HepG2 (cell line): ENCODE measurements around the gene ZFP36. TPM values are rescaled to one million over a fixed set of nuclear protein-coding genes. Genes with fewer than 3 reads are reported as not detected.

Experiments
- ATAC-seq: fragments of 200-7000 bp; cut with Tn5 transposase; 3 replicates; pipeline ENCODE4 v1.9.1; 2020; ENCODE audit warnings: mild to moderate bottlenecking, moderate library complexity
- BruUV-seq: library from RNA; stranded (reverse); fragments of 400-500 nt; replicated peaks from 2 replicates; lab custom pipeline; 2021; lab: Mats Ljungman, UMichigan
- CTCF ChIA-PET: fragments of 300-600 bp; formaldehyde crosslinking; extraction: SDS; loops from one replicate; lab custom pipeline; 2021; ENCODE audit warnings: low total read pairs, inconsistent platforms, low intra/inter-chr PET ratio; lab: Yijun Ruan, JAX
- POLR2A ChIA-PET: fragments of 350-600 bp; sonication (Branson Sonifier 250); formaldehyde crosslinking; loops from one replicate; lab custom pipeline; 2020; ENCODE audit warnings: antibody characterized with exemption, inconsistent platforms; lab: Yijun Ruan, JAX
- DNase-seq: peaks from one replicate; pipeline ENCODE4 v3.0.0-alpha.2; 2015; ENCODE audit warnings: low spot score
- FAIRE-seq: peaks from 3 replicates; lab custom pipeline; 2011; peaks lifted over from hg19 to GRCh38; lab: Jason Lieb, UNC
- H2AFZ ChIP-seq: one replicate; pipeline ENCODE4 v1.6.1; 2011; ENCODE audit warnings: low read length, inconsistent platforms
- H3K27ac ChIP-seq: fragments of 300-600 bp; 3 replicates; pipeline ENCODE4 v1.8.0; 2011; ENCODE audit warnings: mixed run types, mild to moderate bottlenecking, mixed read lengths, low read length, inconsistent platforms; ENCODE audit not compliant: insufficient read depth; ENCODE audit errors: extremely low read length
- H3K27me3 ChIP-seq, 2 experiments: fragments of 200-600 bp in 1 of 2; 2 replicates in 1 of 2; 3 replicates in 1 of 2; pipeline versions ENCODE4 v1.6.0 to v1.8.0; 2011; ENCODE audit warnings: low read length in 2 of 2, mild to moderate bottlenecking in 2 of 2, moderate library complexity in 2 of 2, inconsistent platforms in 1 of 2; ENCODE audit not compliant: insufficient read depth in 2 of 2, control insufficient read depth in 1 of 2
- H3K36me3 ChIP-seq, 2 experiments: fragments of 200-600 bp in 1 of 2; replicated peaks in 1 of 2; 2 replicates in 1 of 2; 3 replicates in 1 of 2; pipeline versions ENCODE4 v1.5.1 to v1.8.0; 2011; ENCODE audit warnings: low read length in 2 of 2, inconsistent platforms in 1 of 2; ENCODE audit not compliant: insufficient read depth in 2 of 2, control insufficient read depth in 1 of 2
- H3K4me1 ChIP-seq: 2 replicates; pipeline ENCODE4 v1.5.1; 2012; ENCODE audit warnings: low read length, inconsistent platforms; ENCODE audit not compliant: insufficient read depth
- H3K4me2 ChIP-seq: 2 replicates; pipeline ENCODE4 v1.6.0; 2011; ENCODE audit warnings: low read depth, low read length, inconsistent platforms
- H3K4me3 ChIP-seq, 3 experiments: fragments of 200-600 bp in 1 of 3; sonication (generic), shearing (Covaris generic) in 1 of 3; replicated peaks in 1 of 3; 2 replicates each; pipeline ENCODE4 v1.5.1; 2011 to 2016; ENCODE audit warnings: low read length in 3 of 3, inconsistent platforms in 2 of 3, low read depth in 2 of 3, mild to moderate bottlenecking in 2 of 3, control low read depth in 1 of 3, mixed read lengths in 1 of 3; ENCODE audit not compliant: insufficient read depth in 1 of 3
- H3K79me2 ChIP-seq: one replicate; pipeline ENCODE4 v1.6.1; 2011; ENCODE audit warnings: low read length, inconsistent platforms; ENCODE audit not compliant: insufficient read depth
- H3K9ac ChIP-seq: 2 replicates; pipeline ENCODE4 v1.6.0; 2011; ENCODE audit warnings: mild to moderate bottlenecking, low read depth, low read length, inconsistent platforms; ENCODE audit not compliant: insufficient read depth
- H3K9me3 ChIP-seq: 2 replicates; pipeline ENCODE4 v1.5.1; 2012; ENCODE audit warnings: mild to moderate bottlenecking, low read length
- H4K20me1 ChIP-seq: 2 replicates; pipeline ENCODE4 v1.6.0; 2011; ENCODE audit warnings: inconsistent platforms, mild to moderate bottlenecking, low read length, moderate library complexity; ENCODE audit not compliant: insufficient read depth
- HNRNPK ChIP-seq: fragments of 200-400 bp; formaldehyde crosslinking; IDR thresholded peaks from 2 replicates; pipeline ENCODE4 v1.6.1; 2018; ENCODE audit warnings: low read length, low read depth, moderate library complexity, mild to moderate bottlenecking; ENCODE audit not compliant: poor library complexity, severe bottlenecking
- HNRNPL ChIP-seq: fragments of 200-400 bp; formaldehyde crosslinking; IDR thresholded peaks from 2 replicates; pipeline ENCODE4 v1.6.1; 2017; ENCODE audit warnings: mild to moderate bottlenecking, low read depth, low read length
- NCOA5 ChIP-seq: sonication (generic); formaldehyde crosslinking; IDR thresholded peaks from 2 replicates; pipeline ENCODE4 v1.4.0; 2020; ENCODE audit warnings: missing genetic modification reagents
- YEATS4 ChIP-seq: sonication (generic); formaldehyde crosslinking; IDR thresholded peaks from 2 replicates; pipeline ENCODE4 v1.4.0; 2020; ENCODE audit warnings: missing genetic modification reagents, borderline replicate concordance
- ZNF20 ChIP-seq: sonication (generic); formaldehyde crosslinking; IDR thresholded peaks from 2 replicates; pipeline ENCODE4 v1.4.0; 2020; ENCODE audit warnings: mild to moderate bottlenecking, moderate library complexity, missing genetic modification reagents
- ZNF275 ChIP-seq: sonication (generic); formaldehyde crosslinking; IDR thresholded peaks from 2 replicates; pipeline ENCODE4 v1.8.0; 2022; ENCODE audit warnings: missing genetic modification reagents, mild to moderate bottlenecking, inconsistent platforms, borderline replicate concordance
- ZNF513 ChIP-seq: sonication (generic); formaldehyde crosslinking; conservative IDR thresholded peaks from 2 replicates; pipeline ENCODE4 v1.5.0; 2020; ENCODE audit warnings: missing genetic modification reagents
- ZNF646 ChIP-seq: sonication (generic); formaldehyde crosslinking; IDR thresholded peaks from 2 replicates; pipeline ENCODE4 v1.9.0; 2021; ENCODE audit warnings: mild to moderate bottlenecking, missing genetic modification reagents
- ZNF777 ChIP-seq: sonication (generic); formaldehyde crosslinking; IDR thresholded peaks from 2 replicates; pipeline ENCODE4 v1.4.0; 2020; ENCODE audit warnings: missing genetic modification reagents
- ZNF784 ChIP-seq: sonication (generic); formaldehyde crosslinking; IDR thresholded peaks from 2 replicates; pipeline ENCODE4 v1.5.1; 2020; ENCODE audit warnings: missing genetic modification reagents, mild to moderate bottlenecking, borderline replicate concordance
- ZNF883 ChIP-seq: sonication (generic); formaldehyde crosslinking; IDR thresholded peaks from 2 replicates; pipeline ENCODE4 v1.5.1; 2020; ENCODE audit warnings: mild to moderate bottlenecking, missing genetic modification reagents; ENCODE audit errors: not compliant biosample characterization
- WGBS: methylation state at CpG from one replicate; pipeline ENCODE4 v1.1.6; 2017; ENCODE audit warnings: low lambda C conversion rate; 5-methylcytosine and 5-hydroxymethylcytosine counted together
- in situ Hi-C: cut with HindIII; loops from 2 replicates; pipeline ENCODE4 v1.10.0; 2017; ENCODE audit warnings: low pct_unique_long_range_greater_than_20kb; ENCODE audit not compliant: extremely low pct_ligation_motif_present
- intact Hi-C: fragments of 100-400 bp; cut with micrococcal nuclease; formaldehyde crosslinking; loops from one replicate; pipeline ENCODE4 v1.10.0; 2022; ENCODE audit not compliant: unreplicated experiment
- polyA plus RNA-seq, 8 experiments: library from polyadenylated mRNA; depleted of rRNA in 3 of 8; stranded (reverse) in 7 of 8; unstranded in 1 of 8; fragments of >200 nt; fragmentation: Illumina TruSeq in 4 of 8; extraction: Trizol in 4 of 8; gene quantifications; 2 replicates each; pipeline versions ENCODE4 v1.2.1 to v1.2.3, GENCODE V29; 2011 to 2016; ENCODE audit warnings: low read depth in 4 of 8, missing spikeins in 1 of 8, mixed read lengths in 1 of 8; ENCODE audit not compliant: insufficient read depth in 1 of 8
- total RNA-seq, 5 experiments: library from RNA; depleted of rRNA; stranded (reverse); fragments of >200 nt; fragmentation: Illumina TruSeq; extraction: Trizol; gene quantifications; 2 replicates each; pipeline ENCODE4 v1.2.3, GENCODE V29; 2016; ENCODE audit warnings: low read depth in 1 of 5

The ZFP36 gene
- total and polyA plus RNA-seq, 2 of the 13 experiments (the other 11 are each of a cell fraction or from before 2014, with no cell fraction given) = 1.4 to 1.7 TPM

- TF ChIP-seq ZNF20 (CRISPR knock-in tag) = 0 out of 2 replicates have a peak, but pooled peaks have one; percentile 38
- TF ChIP-seq ZNF513 = no peak
- no peak for TF ChIP-seq ZNF777 (CRISPR knock-in tag)
- 0 out of 2 replicates have a peak, but pooled peaks have one; percentile 4 for TF ChIP-seq ZNF275
- TF ChIP-seq YEATS4 (CRISPR knock-in tag) = no peak
Measured at GRCh38 chr19:39407410-39407659, 688 bp downstream of the ZFP36 start (continued).

GRCh38 chr19:39407660-39408391, 1.2 kb downstream of the ZFP36 start:
- DNase-seq (no peak), ATAC-seq (0 out of 3 replicates have a peak, but pooled peaks have one; percentile 0), FAIRE-seq (no peak)
- Histone ChIP-seq H3K9me3 (no peaks in the 10 kb centered on the region), H3K9ac (peak overlapping the region; percentile 92), H3K4me3 (peak overlapping the region; percentile 97 to 98 (median 97)), H3K36me3 (peaks cover 0 to 3% of the 10 kb centered on the region in 2 experiments; a peak in 1 of 5 replicates), H2AFZ (no peak overlapping the region), H3K4me2 (peak overlapping the region; percentile 87), H3K4me1 (peaks cover 46% of the 10 kb centered on the region), H3K79me2 (peaks cover 33% of the 10 kb centered on the region), H4K20me1 (peaks cover 20% of the 10 kb centered on the region; the same call in 1 of the 2 replicates), H3K27me3 (no peaks in the 10 kb centered on the region; a peak in 1 of 5 replicates), H3K27ac (peak overlapping the region; percentile 86)
- WGBS = 20% methylated on average over 25 of the region's 40 CpGs
- in situ Hi-C loops (no loop called here), intact Hi-C loops (no loop called here)
- ChIA-PET CTCF (no interaction called here), POLR2A (interaction anchor here (0.9 to 5.8 kb wide), 5 partner anchors 10 to 38 kb away, joined by 3 to 117 read pairs (median 15); partner anchors contain the start of genes MED29, PAF1, RPS16 and SUPT5H)
- no TSS peak for BruUV-seq
- TF ChIP-seq ZNF883 = peak; percentile 31
- peak; percentile 95 for TF ChIP-seq HNRNPL
- peak; percentile 39 for TF ChIP-seq HNRNPK
- TF ChIP-seq ZNF784 (CRISPR knock-in tag) = peak; percentile 23; the same call in 1 of the 2 replicates
- TF ChIP-seq NCOA5 (CRISPR knock-in tag) = no peak
- TF ChIP-seq ZNF646 (CRISPR knock-in tag) = no peak
